ENCODE measurements around the gene TNNI2. TPM values are rescaled to one million over a fixed set of nuclear protein-coding genes. Genes with fewer than 3 reads are reported as not detected.

The TNNI2 gene
- total and polyA plus RNA-seq, 4 donors = 0.22 to 0.28 TPM; not detected in 2

- DNase-seq (ENCODE audit: low spot score) = no peak
- Histone ChIP-seq H3K4me3 (ENCODE audit: low read depth in 1 of 3, low read length in 3 of 3) (no peak overlapping the region), H3K36me3 (ENCODE audit: control insufficient read depth in 4 of 4, insufficient read depth in 3 of 4, low read depth in 1 of 4, low read length in 3 of 4) (no peaks in the 10 kb centered on the region), H3K9ac (ENCODE audit: low read depth in 1 of 2, low read length in 2 of 2) (no peak overlapping the region), H3K27me3 (ENCODE audit: control insufficient read depth in 4 of 4, insufficient read depth in 4 of 4, low read length in 3 of 4) (peaks cover 0 to 4% (median 2%) of the 10 kb centered on the region in 4 donors), H3K4me1 (ENCODE audit: control insufficient read depth in 4 of 4, insufficient read depth in 4 of 4, low read length in 3 of 4) (no peaks in the 10 kb centered on the region), H3K27ac (ENCODE audit: low read depth in 1 of 2, low read length in 2 of 2) (no peak overlapping the region), H3K9me3 (ENCODE audit: control insufficient read depth in 4 of 4, low read length in 3 of 4) (no peaks in the 10 kb centered on the region)
- TF ChIP-seq HNF4A (conservative IDR thresholded peaks at IDR 0.05) (no peak), CTCF (IDR thresholded peaks at IDR 0.05; ENCODE audit: low read depth, low read length, missing input control) (no peak), FOXA2 (IDR thresholded peaks at IDR 0.05) (no peak), GABPA (IDR thresholded peaks at IDR 0.05 in 1 of 2, conservative IDR thresholded peaks at IDR 0.05 in 1 of 2) (no peak), YY1 (IDR thresholded peaks at IDR 0.05) (no peak), MAX (IDR thresholded peaks at IDR 0.05) (no peak), ZBTB33 (IDR thresholded peaks at IDR 0.05) (no peak), JUND (IDR thresholded peaks at IDR 0.05) (no peak), NR2F2 (IDR thresholded peaks at IDR 0.05) (no peak)
- WGBS = 44% methylated on average over 3 of the region's 3 CpGs
Measured at GRCh38 chr11:1793081-1793480, 45.7 kb upstream of the TNNI2 start.

- no peak for DNase-seq (ENCODE audit: low spot score)
- Histone ChIP-seq H3K36me3 (ENCODE audit: control insufficient read depth in 4 of 4, insufficient read depth in 3 of 4, low read depth in 1 of 4, low read length in 3 of 4) (no peaks in the 10 kb centered on the region), H3K27ac (ENCODE audit: low read depth in 1 of 2, low read length in 2 of 2) (no peak overlapping the region), H3K9ac (ENCODE audit: low read depth in 1 of 2, low read length in 2 of 2) (no peak overlapping the region), H3K9me3 (ENCODE audit: control insufficient read depth in 4 of 4, low read length in 3 of 4) (no peaks in the 10 kb centered on the region), H3K27me3 (ENCODE audit: control insufficient read depth in 4 of 4, insufficient read depth in 4 of 4, low read length in 3 of 4) (peaks cover 0 to 4% (median 2%) of the 10 kb centered on the region in 4 donors), H3K4me3 (ENCODE audit: low read depth in 1 of 3, low read length in 3 of 3) (no peak overlapping the region), H3K4me1 (ENCODE audit: control insufficient read depth in 4 of 4, insufficient read depth in 4 of 4, low read length in 3 of 4) (no peaks in the 10 kb centered on the region)
- 65% methylated on average over 12 of the region's 12 CpGs for WGBS
- TF ChIP-seq RAD21 (IDR thresholded peaks at IDR 0.05) = no peak
- no peak for TF ChIP-seq YY1 (IDR thresholded peaks at IDR 0.05)
- TF ChIP-seq NR2F2 (IDR thresholded peaks at IDR 0.05) = no peak
- no peak for TF ChIP-seq FOXA1 (IDR thresholded peaks at IDR 0.05)
- TF ChIP-seq, protein P1, sequence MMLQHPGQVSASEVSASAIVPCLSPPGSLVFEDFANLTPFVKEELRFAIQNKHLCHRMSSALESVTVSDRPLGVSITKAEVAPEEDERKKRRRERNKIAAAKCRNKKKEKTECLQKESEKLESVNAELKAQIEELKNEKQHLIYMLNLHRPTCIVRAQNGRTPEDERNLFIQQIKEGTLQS (IDR thresholded peaks at IDR 0.05) = no peak
Measured at GRCh38 chr11:1796413-1797011, 42.3 kb upstream of the TNNI2 start.

GRCh38 chr11:1797391-1798125 is 41.2 kb upstream of the TNNI2 start:
- Histone ChIP-seq H3K36me3 (ENCODE audit: control insufficient read depth in 4 of 4, insufficient read depth in 3 of 4, low read depth in 1 of 4, low read length in 3 of 4) (no peaks in the 10 kb centered on the region), H3K9ac (ENCODE audit: low read depth in 1 of 2, low read length in 2 of 2) (no peak overlapping the region), H3K4me3 (ENCODE audit: low read depth in 1 of 3, low read length in 3 of 3) (no peak overlapping the region), H3K4me1 (ENCODE audit: control insufficient read depth in 4 of 4, insufficient read depth in 4 of 4, low read length in 3 of 4) (no peaks in the 10 kb centered on the region), H3K27me3 (ENCODE audit: control insufficient read depth in 4 of 4, insufficient read depth in 4 of 4, low read length in 3 of 4) (peaks cover 0 to 4% (median under 1%) of the 10 kb centered on the region in 4 donors), H3K9me3 (ENCODE audit: control insufficient read depth in 4 of 4, low read length in 3 of 4) (no peaks in the 10 kb centered on the region), H3K27ac (ENCODE audit: low read depth in 1 of 2, low read length in 2 of 2) (no peak overlapping the region)
- DNase-seq (ENCODE audit: low spot score) = no peak
- WGBS = 90% methylated on average over 14 of the region's 14 CpGs
- TF ChIP-seq GABPA (IDR thresholded peaks at IDR 0.05 in 1 of 2, conservative IDR thresholded peaks at IDR 0.05 in 1 of 2) = no peak
- TF ChIP-seq RAD21 (IDR thresholded peaks at IDR 0.05) = no peak
- no peak for TF ChIP-seq HNF4A (conservative IDR thresholded peaks at IDR 0.05)
- TF ChIP-seq TAF1 (conservative IDR thresholded peaks at IDR 0.05) = no peak
- TF ChIP-seq CTCF (IDR thresholded peaks at IDR 0.05; ENCODE audit: low read depth, low read length, missing input control) = no peak
- TF ChIP-seq EGR1 (IDR thresholded peaks at IDR 0.05; ENCODE audit: low read depth in 2 of 2) = no peak
- TF ChIP-seq JUND (IDR thresholded peaks at IDR 0.05) = no peak
- no peak for TF ChIP-seq FOXA1 (IDR thresholded peaks at IDR 0.05)
- TF ChIP-seq, protein P1 (IDR thresholded peaks at IDR 0.05) = no peak
- TF ChIP-seq FOXA2 (IDR thresholded peaks at IDR 0.05) = no peak
- TF ChIP-seq RXRA (IDR thresholded peaks at IDR 0.05) = no peak
